ENCODE results near the gene ALS2CL.
A peak's percentile ranks its signal among the peaks of the same experiment; 100 is the strongest.

Gene ALS2CL

DNA sequence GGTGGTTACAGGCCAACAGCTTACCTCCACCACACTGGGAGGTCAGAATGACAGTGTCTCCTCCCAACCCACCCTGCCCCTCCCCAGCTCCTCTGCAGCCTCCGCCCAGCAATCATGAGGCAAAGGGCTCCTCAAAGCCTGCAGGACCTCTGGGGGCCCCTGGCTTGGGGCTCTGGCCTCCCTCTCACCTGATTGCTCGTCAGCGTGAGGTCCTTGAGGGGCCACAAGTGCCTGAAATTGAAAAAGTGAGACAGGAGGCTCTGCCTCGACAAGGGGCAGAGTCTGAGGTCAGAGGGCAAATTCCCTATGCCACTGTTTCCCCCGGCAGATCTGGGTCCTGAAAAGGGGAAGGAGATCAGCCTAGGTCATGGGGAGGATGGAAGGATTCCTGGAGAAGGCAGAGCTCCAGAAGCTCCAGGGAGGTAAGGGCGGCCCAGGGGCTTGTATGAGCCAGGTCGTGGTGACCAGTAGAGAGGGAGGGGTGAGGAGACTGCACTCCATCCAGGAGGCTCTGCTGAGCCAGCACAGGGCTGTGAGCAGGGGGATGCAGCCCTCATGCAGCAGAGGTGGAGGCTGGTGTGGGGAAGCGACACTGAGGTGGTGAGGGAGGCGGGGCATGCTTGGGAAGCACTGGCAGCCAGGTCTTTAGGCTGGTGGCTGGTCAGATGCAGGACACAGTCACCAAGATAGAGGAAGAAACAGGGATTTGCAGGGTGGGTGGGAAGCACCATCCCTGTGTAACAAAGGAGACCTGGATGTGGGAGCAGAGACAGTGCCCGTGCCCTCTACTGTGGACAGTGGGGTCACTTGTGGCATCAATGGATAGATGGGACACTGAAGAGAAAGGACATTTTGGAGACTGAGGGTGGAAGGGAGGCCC, 20.1 kb downstream of the ALS2CL start:
- intact Hi-C loops (cut with DNase I; ENCODE audit: low total_unique reads), result no loop called here
- TF ChIP-seq CTCF (IDR thresholded peaks at IDR 0.05), result no peak
- H3K36me3 ChIP-seq, result peaks cover 7 to 69% (median 8%) of the 10 kb centered on the region in 3 donors
- no peak overlapping the region for H3K4me3 ChIP-seq
- no peaks in the 10 kb centered on the region for H3K9me3 ChIP-seq
- H3K27me3 ChIP-seq, result no peaks in the 10 kb centered on the region
- no peak overlapping the region for H3K27ac ChIP-seq
- H3K4me1 ChIP-seq, result no peaks in the 10 kb centered on the region
- peak; percentile 11 to 53 for DNase-seq

- H3K27me3 ChIP-seq, result no peaks in the 10 kb centered on the region
- no peak overlapping the region for H3K4me3 ChIP-seq
- H3K4me1 ChIP-seq, result no peaks in the 10 kb centered on the region
- no peaks in the 10 kb centered on the region for H3K9me3 ChIP-seq
- intact Hi-C loops (cut with DNase I; ENCODE audit: low total_unique reads), result no loop called here
- no peak for TF ChIP-seq CTCF (IDR thresholded peaks at IDR 0.05)
- peaks cover 7 to 61% (median 8%) of the 10 kb centered on the region in 3 donors for H3K36me3 ChIP-seq
- peak; percentile 7 to 24 for DNase-seq
- H3K27ac ChIP-seq, result no peak overlapping the region
Measured at GRCh38 chr3:46672349-46672695, 21.2 kb downstream of the ALS2CL start.

- peaks cover 7 to 60% (median 8%) of the 10 kb centered on the region in 3 donors for H3K36me3 ChIP-seq
- no peak overlapping the region for H3K4me3 ChIP-seq
- DNase-seq, result peak; percentile 16 to 50
- H3K27ac ChIP-seq, result no peak overlapping the region
- intact Hi-C loops (cut with DNase I; ENCODE audit: low total_unique reads), result no loop called here
- H3K27me3 ChIP-seq, result no peaks in the 10 kb centered on the region
- no peaks in the 10 kb centered on the region for H3K4me1 ChIP-seq
- no peaks in the 10 kb centered on the region for H3K9me3 ChIP-seq
- TF ChIP-seq CTCF (IDR thresholded peaks at IDR 0.05), result no peak
Measured at GRCh38 chr3:46671541-46672348, 21.7 kb downstream of the ALS2CL start.

DNA sequence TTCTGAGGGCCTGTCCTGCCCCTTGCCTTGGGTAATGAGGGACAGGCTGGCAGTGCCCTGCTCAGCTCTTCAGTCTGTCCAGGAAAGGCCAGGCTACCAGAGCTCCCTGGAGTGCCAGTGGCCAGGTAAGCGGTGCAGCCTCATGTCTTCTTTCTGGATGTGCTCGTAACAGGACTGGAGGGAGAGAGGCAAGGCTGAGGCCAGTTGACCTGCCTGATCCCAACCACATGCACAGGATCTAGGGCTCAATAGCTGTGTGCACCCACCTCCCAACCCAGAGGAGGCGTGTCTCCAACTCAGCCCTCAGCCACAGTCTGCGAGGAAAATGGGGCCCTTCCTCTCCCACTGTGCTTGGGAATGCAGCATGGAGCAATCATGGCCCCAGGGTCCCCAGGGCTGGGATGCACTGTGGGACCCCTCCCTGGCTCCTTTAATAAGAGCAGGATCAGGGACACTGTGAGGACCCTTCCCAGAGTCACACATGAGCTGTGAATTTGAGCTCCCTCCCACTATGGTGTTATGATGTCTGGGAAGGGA, 22.5 kb downstream of the ALS2CL start:
- H3K4me3 ChIP-seq, result no peak overlapping the region
- peak in 1 of 2 donors; percentile 39 for DNase-seq
- no peak for TF ChIP-seq CTCF (IDR thresholded peaks at IDR 0.05)
- intact Hi-C loops (cut with DNase I; ENCODE audit: low total_unique reads), result no loop called here
- peaks cover 0 to 3% of the 10 kb centered on the region in 2 donors for H3K27me3 ChIP-seq
- H3K4me1 ChIP-seq, result no peaks in the 10 kb centered on the region
- H3K9me3 ChIP-seq, result no peaks in the 10 kb centered on the region
- peaks cover 7 to 53% (median 8%) of the 10 kb centered on the region in 3 donors for H3K36me3 ChIP-seq
- no peak overlapping the region for H3K27ac ChIP-seq

- Histone ChIP-seq H3K36me3 (peaks cover 7 to 45% (median 8%) of the 10 kb centered on the region in 3 donors), H3K27ac (no peak overlapping the region), H3K4me3 (no peak overlapping the region), H3K27me3 (peaks cover 0 to 3% of the 10 kb centered on the region in 2 donors), H3K4me1 (no peaks in the 10 kb centered on the region), H3K9me3 (no peaks in the 10 kb centered on the region)
- peak in 1 of 2 donors; percentile 47 for DNase-seq
- no peak for TF ChIP-seq CTCF (IDR thresholded peaks at IDR 0.05)
- intact Hi-C loops (cut with DNase I; ENCODE audit: low total_unique reads), result no loop called here
Measured at GRCh38 chr3:46670000-46670890, 23.2 kb downstream of the ALS2CL start.
